Astrocyte of the spinal cord (primary cell): ENCODE measurements around the gene ZNF618.
A peak's percentile ranks its signal among the peaks of the same experiment; 100 is the strongest.

Experiments
- DNase-seq: peaks from one replicate; pipeline ENCODE4 v3.0.0; 2011; ENCODE audit warnings: low read depth, low spot score
- H3K4me3 ChIP-seq: 2 replicates; pipeline ENCODE4 v1.5.1; 2011; ENCODE audit warnings: low read depth, mild to moderate bottlenecking, low read length, moderate library complexity
- in situ Hi-C: cut with HindIII; loops from 2 replicates; pipeline ENCODE4 v1.10.0; 2017; ENCODE audit warnings: low sequenced_read_pairs
- TF ChIP-seq, protein P1 (sequence below): IDR thresholded peaks from 2 replicates; pipeline ENCODE4 v1.5.1; 2012; ENCODE audit warnings: low read depth, mild to moderate bottlenecking, low read length, inconsistent platforms

The ZNF618 gene

DNA sequence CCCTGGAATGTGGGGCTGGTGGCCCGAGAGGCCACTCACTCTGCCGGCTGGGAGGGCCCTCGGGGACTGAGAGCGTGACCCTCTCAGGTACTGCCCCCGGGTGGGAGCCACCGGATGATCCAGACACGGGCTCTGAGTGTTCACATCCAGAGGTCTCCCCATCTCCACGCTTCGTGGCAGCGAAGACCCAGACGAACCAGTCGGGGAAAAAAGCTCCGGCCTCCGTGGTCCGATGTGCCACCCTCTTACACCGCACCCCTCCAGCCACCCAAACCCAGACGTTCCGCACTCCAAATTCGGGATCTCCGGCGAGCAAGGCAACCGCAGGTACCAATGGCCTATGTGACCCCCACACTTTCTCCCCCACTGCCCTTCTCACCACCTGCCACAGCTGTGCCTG lies 152.5 kb downstream of the ZNF618 start:
- no peak overlapping the region for H3K4me3 ChIP-seq
- in situ Hi-C loops, result no loop called here
- TF ChIP-seq, protein P1, sequence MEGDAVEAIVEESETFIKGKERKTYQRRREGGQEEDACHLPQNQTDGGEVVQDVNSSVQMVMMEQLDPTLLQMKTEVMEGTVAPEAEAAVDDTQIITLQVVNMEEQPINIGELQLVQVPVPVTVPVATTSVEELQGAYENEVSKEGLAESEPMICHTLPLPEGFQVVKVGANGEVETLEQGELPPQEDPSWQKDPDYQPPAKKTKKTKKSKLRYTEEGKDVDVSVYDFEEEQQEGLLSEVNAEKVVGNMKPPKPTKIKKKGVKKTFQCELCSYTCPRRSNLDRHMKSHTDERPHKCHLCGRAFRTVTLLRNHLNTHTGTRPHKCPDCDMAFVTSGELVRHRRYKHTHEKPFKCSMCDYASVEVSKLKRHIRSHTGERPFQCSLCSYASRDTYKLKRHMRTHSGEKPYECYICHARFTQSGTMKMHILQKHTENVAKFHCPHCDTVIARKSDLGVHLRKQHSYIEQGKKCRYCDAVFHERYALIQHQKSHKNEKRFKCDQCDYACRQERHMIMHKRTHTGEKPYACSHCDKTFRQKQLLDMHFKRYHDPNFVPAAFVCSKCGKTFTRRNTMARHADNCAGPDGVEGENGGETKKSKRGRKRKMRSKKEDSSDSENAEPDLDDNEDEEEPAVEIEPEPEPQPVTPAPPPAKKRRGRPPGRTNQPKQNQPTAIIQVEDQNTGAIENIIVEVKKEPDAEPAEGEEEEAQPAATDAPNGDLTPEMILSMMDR, result no peak
- DNase-seq, result no peak

DNA sequence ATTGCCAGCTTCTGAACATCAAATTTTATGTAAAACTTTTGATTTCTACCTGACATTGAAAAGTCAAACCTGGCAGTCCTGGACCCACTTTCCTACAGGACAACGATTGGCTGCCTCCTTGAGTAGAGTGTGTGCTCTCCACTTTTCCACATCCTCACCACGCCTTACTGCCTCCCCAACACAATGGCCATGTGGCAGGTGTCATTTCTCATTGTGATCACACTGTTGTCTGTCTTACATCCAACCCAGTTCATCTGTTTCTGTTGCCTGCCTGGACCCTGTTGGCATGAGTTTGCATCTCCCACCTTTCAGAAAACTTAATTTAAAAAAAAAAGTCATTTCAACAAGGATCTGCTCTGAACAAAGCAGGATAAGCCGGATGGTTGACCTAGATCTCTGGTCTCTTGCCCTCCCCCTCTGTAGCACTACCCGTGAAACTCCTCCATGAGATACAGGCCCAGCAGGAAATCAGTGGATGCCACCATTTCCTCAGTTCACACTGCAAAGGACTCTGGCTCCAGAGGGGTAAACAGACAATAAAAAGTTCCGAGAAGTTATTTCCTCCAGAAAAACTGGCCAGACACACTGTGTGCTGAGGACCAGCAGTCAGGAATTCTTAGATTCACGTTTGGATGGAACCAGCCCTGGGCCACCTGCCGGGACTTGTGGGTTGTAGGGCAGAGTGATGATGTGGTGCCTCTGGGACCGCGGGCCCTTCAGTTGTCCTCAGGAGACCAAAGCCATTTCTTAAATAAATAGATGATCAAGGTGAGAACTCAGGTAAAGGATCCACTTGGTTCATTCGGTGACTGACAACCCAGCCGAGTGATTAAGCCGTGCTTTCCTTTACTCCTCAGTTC lies 153.4 kb downstream of the ZNF618 start:
- TF ChIP-seq, protein P1, result no peak

DNA sequence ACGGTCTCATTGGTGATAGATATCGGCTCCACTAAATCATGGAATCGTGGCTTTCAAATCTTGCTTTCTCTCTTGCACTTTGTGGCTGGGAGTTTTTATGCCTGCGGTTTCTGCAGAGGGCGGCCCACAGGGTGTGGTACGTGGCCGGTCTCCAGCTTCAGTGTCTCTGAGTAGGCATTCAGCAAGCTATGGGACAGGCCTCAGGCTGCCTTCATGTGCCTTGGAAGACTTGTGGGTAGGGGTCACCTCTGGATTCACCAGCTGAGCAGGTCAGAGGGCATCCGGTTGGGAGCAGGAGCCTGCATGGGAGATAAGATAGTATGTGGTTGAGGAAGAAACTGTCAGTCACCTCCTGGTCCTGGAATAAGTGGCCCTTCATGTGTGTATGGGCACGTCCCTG lies 154.3 kb downstream of the ZNF618 start:
- in situ Hi-C loops, result no loop called here
- TF ChIP-seq, protein P1, result no peak
- DNase-seq, result no peak
- no peak overlapping the region for H3K4me3 ChIP-seq

More for the DNA sequence above, 153.4 kb downstream of the ZNF618 start:
- no peak overlapping the region for H3K4me3 ChIP-seq
- no peak for DNase-seq
- in situ Hi-C loops, result no loop called here

DNA sequence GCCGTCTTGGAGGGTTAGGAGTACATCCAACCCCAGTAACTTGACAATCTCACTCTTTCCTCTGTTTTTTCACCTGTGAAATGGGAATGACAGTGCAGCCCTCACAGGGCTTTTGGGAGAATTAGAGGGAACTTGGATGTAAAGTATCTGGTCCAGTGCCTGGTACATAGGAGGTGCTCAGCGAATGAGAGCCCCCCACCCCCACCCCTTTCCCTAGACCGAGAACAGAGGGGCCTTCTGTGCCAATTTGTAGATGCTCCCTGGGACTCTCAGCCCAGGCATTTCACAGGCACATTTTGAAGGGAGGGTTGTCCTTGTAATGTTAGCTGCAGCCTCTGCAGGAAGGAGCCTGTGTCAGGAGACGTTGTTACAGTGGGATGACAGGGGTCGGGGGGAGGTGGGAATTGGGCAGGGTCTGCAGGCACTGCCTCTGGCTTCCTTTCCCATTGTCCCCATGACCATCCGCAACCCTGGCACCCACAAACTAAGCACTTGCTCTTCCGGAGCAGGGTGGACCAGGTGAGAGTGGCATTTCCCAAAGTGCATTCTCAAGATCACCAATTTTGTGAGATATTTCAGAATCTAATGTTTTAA lies 155.0 kb downstream of the ZNF618 start:
- no peak for DNase-seq
- in situ Hi-C loops, result no loop called here
- TF ChIP-seq, protein P1, result no peak
- no peak overlapping the region for H3K4me3 ChIP-seq

DNA sequence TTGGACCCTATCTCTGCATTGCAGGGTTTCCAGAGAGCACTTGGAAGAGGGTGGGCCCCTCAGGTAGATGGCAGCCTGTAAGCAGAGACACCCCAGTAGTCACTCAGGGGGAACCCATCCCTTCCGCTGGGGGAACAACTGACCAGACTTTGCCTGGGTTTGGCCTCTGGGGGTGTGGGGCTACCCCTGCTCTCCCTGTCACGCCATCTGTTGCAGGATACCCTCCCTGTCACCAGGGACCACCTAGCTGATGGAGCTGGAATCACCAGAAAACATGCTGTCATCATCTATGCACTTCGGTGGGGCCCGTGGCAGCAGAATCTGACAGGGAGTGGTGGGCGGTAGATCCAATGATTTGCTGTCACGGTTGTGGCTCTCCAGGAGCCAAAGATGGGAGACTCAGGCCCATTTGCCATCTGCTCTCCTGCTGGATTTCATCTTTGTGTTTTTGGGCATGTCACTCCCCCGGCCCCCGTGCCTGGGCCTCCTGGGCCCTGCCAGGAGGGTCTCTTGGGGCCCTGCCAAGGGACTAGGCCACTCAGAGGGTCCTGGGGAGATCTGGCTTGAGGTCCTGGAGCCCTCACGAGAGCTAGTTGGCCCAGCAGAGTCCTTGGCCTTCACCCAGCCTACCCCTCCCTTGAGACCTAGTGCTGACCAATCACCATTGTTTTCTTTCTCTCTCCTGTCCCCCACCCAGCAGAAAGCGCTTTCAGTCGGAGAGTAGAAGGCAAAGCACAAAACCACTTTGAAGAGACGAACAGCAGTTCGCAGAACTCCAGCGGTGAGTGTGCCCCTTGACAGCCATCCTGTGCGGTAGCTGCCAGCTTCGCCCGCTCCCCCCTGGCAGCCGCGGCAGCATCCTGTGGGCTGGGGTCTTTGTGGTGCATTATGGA lies 156.1 kb downstream of the ZNF618 start:
- TF ChIP-seq, protein P1, result no peak
- H3K4me3 ChIP-seq, result no peak overlapping the region
- in situ Hi-C loops, result no loop called here
- DNase-seq, result no peak

DNA sequence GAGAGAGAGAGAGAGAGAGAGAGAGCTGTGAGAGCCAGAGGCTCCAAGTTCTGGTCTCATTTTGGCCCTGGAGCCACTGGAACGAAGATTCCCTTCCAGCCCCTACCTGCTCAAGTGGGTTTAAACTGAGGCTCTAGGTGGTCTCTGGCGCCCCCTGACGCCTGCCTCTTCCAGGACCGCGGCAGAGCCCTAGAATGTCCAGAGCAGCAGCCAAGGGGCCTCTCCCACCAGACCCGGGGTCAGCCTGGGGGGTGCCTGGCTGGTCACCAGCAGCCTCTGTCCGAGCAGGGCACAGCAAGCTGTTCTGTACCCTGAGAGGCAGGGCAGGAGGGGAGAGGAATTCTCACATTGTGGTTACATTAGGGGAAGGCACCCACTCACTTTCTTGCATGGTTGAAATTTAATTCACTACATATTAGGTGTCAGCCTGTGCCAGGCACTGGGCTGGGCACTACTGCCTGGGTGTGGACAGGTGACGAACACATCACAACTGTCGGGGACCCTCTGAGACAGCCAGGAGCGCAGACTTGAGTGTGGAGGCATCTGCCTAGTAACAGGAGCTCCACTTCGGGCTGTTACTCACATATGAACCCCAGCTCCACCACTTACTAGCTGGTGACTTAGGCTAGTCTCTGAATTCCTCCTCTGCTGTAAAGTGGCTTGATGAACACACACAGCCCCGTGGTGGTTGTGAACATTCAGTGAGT lies 157.4 kb downstream of the ZNF618 start:
- TF ChIP-seq, protein P1, result peak; percentile 66
- H3K4me3 ChIP-seq, result no peak overlapping the region
- DNase-seq, result peak; percentile 19
- in situ Hi-C loops, result no loop called here
